ENCODE data around the gene FAM117A.

The FAM117A gene, protein sequence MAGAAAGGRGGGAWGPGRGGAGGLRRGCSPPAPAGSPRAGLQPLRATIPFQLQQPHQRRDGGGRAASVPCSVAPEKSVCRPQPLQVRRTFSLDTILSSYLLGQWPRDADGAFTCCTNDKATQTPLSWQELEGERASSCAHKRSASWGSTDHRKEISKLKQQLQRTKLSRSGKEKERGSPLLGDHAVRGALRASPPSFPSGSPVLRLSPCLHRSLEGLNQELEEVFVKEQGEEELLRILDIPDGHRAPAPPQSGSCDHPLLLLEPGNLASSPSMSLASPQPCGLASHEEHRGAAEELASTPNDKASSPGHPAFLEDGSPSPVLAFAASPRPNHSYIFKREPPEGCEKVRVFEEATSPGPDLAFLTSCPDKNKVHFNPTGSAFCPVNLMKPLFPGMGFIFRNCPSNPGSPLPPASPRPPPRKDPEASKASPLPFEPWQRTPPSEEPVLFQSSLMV

DNA sequence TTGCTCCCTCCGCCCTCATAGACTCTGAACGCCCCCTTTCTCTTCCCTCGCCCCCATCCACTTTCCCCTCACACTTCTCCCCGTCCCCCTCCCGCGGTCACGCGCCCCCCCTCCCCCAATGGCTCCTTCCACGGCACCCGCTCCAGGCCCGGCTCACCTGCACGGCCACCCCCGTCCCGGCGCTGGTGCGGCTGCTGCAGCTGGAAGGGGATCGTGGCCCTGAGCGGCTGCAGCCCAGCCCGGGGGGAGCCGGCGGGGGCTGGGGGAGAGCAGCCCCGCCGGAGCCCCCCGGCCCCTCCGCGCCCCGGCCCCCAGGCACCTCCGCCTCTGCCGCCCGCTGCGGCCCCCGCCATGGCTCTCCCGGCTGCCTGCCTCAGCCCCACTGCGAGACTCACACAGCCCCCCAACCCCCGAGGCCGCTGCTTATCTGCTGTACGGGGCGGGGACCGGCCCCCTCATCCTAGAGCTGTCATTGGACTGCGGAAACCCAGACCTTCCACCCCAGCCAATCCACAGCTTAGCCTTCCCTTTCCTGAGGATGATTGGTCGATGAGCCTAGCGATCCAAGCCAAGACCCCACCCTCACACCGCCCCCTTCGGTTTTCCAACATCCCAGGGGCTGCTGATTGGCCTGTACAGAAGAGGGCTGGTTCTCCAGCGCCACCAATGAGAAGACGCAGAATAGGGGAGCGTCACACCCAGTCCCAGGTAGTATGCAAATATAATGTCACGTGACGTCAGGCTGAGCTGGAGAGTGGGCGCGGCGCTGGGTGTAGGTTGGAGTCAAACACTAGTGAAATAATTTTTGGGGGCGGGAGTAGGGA, at the start of gene FAM117A:
Gene FAM117A (minus strand): TSS at position 397 of the 824 bp plus-strand sequence. CDS start 44 bp downstream, at position 353.
- POLR2A ChIA-PET (ENCODE audit: low non-redundant PET), result interaction anchor here (0.6 to 1.0 kb wide), 4 partner anchors 16 to 233 kb away, joined by 3 to 4 read pairs (median 3); partner anchors contain the start of genes KAT7 and SLC35B1
- no peak within 1 kb of the TSS for H3K27ac ChIP-seq
- TF ChIP-seq, protein P1, sequence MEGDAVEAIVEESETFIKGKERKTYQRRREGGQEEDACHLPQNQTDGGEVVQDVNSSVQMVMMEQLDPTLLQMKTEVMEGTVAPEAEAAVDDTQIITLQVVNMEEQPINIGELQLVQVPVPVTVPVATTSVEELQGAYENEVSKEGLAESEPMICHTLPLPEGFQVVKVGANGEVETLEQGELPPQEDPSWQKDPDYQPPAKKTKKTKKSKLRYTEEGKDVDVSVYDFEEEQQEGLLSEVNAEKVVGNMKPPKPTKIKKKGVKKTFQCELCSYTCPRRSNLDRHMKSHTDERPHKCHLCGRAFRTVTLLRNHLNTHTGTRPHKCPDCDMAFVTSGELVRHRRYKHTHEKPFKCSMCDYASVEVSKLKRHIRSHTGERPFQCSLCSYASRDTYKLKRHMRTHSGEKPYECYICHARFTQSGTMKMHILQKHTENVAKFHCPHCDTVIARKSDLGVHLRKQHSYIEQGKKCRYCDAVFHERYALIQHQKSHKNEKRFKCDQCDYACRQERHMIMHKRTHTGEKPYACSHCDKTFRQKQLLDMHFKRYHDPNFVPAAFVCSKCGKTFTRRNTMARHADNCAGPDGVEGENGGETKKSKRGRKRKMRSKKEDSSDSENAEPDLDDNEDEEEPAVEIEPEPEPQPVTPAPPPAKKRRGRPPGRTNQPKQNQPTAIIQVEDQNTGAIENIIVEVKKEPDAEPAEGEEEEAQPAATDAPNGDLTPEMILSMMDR (conservative IDR thresholded peaks at IDR 0.05; ENCODE audit: low read depth), result no peak
- DNase-seq (ENCODE audit: low spot score), result peak; percentile 100
- CTCF ChIA-PET, result interaction anchor here (0.7 to 0.8 kb wide), 2 partner anchors 17 to 328 kb away, joined by 3 read pairs; no protein-coding TSS in a partner anchor

DNA sequence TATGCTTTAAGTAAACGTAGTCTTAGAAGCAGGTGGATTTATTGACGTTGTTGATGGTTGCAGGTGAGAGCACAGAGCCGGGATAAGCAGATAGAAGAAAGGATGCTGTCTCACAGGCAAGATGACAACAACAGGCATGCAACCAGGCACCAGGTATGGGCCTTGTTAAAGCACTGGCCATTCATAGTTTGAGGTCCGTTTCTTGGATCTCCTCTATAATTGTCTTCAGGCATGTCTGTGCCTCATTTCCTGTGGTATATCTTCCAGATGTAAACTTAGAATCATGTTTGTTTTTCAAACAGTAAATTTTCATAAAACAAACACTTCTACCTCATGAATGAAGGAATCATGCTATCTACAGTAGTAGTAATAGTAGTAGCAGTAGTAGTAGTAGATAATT, 45.1 kb upstream of the FAM117A start:
- POLR2A ChIA-PET (ENCODE audit: low non-redundant PET), result no interaction called here
- no peak overlapping the region for H3K27ac ChIP-seq
- TF ChIP-seq, protein P1 (conservative IDR thresholded peaks at IDR 0.05; ENCODE audit: low read depth), result no peak
- CTCF ChIA-PET, result interaction anchor here (0.7 kb wide), 1 partner anchor 84 kb away, joined by 3 read pairs; no protein-coding TSS in a partner anchor
- DNase-seq (ENCODE audit: low spot score), result no peak

DNA sequence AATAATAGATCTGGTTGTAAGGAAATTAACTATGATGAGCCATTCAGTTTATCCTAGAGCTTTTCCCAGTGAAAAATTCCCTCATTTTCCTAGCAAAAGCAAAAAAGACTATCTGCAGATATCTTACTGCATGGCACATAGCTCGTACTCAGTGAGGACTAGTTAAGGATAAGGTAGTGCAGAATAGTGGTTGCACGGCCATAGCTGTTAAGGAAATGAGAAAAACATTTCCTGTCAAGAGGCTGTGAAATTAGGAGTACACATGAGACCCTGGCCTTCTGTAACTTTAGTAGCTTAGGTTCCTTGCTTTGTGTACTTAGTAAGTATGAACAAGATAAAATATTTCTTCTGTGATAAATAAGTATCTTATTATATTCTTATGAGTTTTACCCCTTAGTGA, 34.8 kb upstream of the FAM117A start:
- POLR2A ChIA-PET (ENCODE audit: low non-redundant PET), result no interaction called here
- TF ChIP-seq, protein P1 (conservative IDR thresholded peaks at IDR 0.05; ENCODE audit: low read depth), result no peak
- CTCF ChIA-PET, result interaction anchor here (0.6 to 1.6 kb wide), 2 partner anchors 10 to 242 kb away, joined by 3 to 5 read pairs; partner anchors contain the start of gene KAT7
- H3K27ac ChIP-seq, result no peak overlapping the region
- no peak for DNase-seq (ENCODE audit: low spot score)

DNA sequence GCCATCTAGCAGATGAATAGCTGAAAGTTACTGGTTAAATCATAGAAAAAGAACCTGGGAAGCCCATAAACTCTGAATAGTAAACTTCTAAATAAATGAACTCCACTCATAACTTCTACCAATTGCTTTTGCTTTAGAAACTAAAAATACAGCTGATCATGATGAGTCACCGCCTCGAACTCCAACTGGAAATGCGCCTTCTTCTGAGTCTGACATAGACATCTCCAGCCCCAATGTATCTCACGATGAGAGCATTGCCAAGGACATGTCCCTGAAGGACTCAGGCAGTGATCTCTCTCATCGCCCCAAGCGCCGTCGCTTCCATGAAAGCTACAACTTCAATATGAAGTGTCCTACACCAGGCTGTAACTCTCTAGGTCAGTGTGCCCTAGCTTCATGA, 34.3 kb upstream of the FAM117A start:
- TF ChIP-seq, protein P1 (conservative IDR thresholded peaks at IDR 0.05; ENCODE audit: low read depth), result no peak
- DNase-seq (ENCODE audit: low spot score), result no peak
- H3K27ac ChIP-seq, result no peak overlapping the region
- ChIA-PET POLR2A (ENCODE audit: low non-redundant PET) (no interaction called here), CTCF (interaction anchor here (0.6 to 1.6 kb wide), 2 partner anchors 10 to 231 kb away, joined by 4 to 5 read pairs; partner anchors contain the start of gene KAT7)

DNA sequence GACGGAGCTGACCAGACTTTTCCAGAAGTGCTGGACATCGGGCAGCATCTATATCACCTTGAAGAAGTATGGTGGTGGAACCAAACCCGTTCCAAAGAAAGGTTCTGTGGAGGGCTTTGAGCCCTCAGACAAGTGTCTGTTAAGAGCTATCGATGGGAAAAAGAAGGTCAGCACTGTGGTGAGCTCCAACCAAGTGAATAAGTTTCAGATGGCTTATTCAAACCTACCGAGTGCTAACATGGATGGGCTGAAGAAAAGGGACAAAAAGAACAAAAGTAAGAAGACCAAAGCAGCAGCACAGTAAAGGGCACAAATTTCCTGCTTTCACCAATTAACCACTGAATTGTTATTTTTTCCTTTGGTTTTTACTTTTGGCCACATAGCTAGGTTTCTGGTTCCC, 31.4 kb upstream of the FAM117A start:
- no peak for DNase-seq (ENCODE audit: low spot score)
- no peak overlapping the region for H3K27ac ChIP-seq
- ChIA-PET CTCF (no interaction called here), POLR2A (ENCODE audit: low non-redundant PET) (no interaction called here)
- TF ChIP-seq, protein P1 (conservative IDR thresholded peaks at IDR 0.05; ENCODE audit: low read depth), result no peak

DNA sequence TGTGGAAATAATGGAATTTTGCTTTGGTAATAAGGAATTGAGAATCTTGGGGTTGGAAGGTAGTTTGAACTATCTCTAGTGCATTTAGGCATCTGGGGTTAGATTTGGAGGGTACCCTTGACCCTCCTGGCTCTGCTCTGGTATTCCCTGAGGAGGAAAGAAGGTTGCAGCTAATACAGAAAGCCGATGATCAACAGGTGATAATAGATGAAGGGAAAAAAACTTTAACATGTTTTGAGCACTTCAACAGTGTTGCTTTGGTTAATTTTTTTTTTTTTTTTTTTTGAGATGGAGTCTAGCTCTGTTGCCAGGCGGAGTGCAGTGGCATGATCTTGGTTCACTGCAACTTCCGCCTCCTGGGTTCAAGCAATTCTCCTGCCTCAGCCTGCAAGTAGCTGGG, 29.4 kb upstream of the FAM117A start:
- DNase-seq (ENCODE audit: low spot score), result no peak
- ChIA-PET POLR2A (ENCODE audit: low non-redundant PET) (no interaction called here), CTCF (interaction anchor here (0.6 kb wide), 1 partner anchor 10 kb away, joined by 5 read pairs; no protein-coding TSS in a partner anchor)
- no peak overlapping the region for H3K27ac ChIP-seq
- TF ChIP-seq, protein P1 (conservative IDR thresholded peaks at IDR 0.05; ENCODE audit: low read depth), result no peak

Data from RWPE1 (cell line).